Stimulated activated naive B cell treated with anti-CD40 and anti-IgM and Interleukin-4, amounts not matched to agents 10 μg/mL and 1 μg/mL and 100 μg/mL, for 72 hours (primary cell): ENCODE data around the gene APPBP2.
"Not testable (repeated sequence)": the region's sequence is repeated elsewhere in the genome, so short reads cannot be mapped to it uniquely, and the experiment has no call there.

Source experiments
- ATAC-seq, 2 donors: fragments of 150-1000 bp; cut with Tn5 transposase; replicated peaks; 2 replicates each; pipeline ENCODE4 v1.10.0; 2021; ENCODE audit warnings: moderate library complexity in 1 of 2
- DNase-seq: peaks from one replicate; pipeline ENCODE4 v3.0.0; 2021
- H3K27ac Mint-ChIP-seq: one replicate; pipeline ENCODE4 v1.8.0; 2022; ENCODE audit warnings: mild to moderate bottlenecking, mixed read lengths
- H3K27me3 Mint-ChIP-seq, 2 donors: one replicate each; pipeline ENCODE4 v1.8.0; 2022; ENCODE audit warnings: mixed read lengths in 2 of 2
- H3K36me3 Mint-ChIP-seq, 2 donors: one replicate each; pipeline ENCODE4 v1.8.0; 2022; ENCODE audit warnings: mixed read lengths in 2 of 2, mild to moderate bottlenecking in 1 of 2
- H3K4me1 Mint-ChIP-seq, 2 donors: one replicate each; pipeline ENCODE4 v1.8.0; 2022; ENCODE audit warnings: mixed read lengths in 2 of 2, mild to moderate bottlenecking in 1 of 2
- H3K4me3 Mint-ChIP-seq, 2 donors: one replicate each; pipeline ENCODE4 v1.8.0; 2022; ENCODE audit warnings: mild to moderate bottlenecking in 2 of 2, mixed read lengths in 2 of 2, moderate library complexity in 1 of 2
- H3K9me3 Mint-ChIP-seq, 2 donors: one replicate each; pipeline ENCODE4 v1.8.0; 2022; ENCODE audit warnings: mixed read lengths in 2 of 2, mild to moderate bottlenecking in 1 of 2

Gene APPBP2

GRCh38 chr17:60426596-60426995 is 99.4 kb downstream of the APPBP2 start:
- ATAC-seq, result no peak
- H3K9me3 Mint-ChIP-seq, result no peaks in the 10 kb centered on the region
- no peak overlapping the region for H3K27ac Mint-ChIP-seq
- DNase-seq, result no peak
- H3K4me1 Mint-ChIP-seq, result peaks cover 12 to 22% of the 10 kb centered on the region in 2 donors
- H3K4me3 Mint-ChIP-seq, result no peak overlapping the region
- H3K27me3 Mint-ChIP-seq, result peaks cover 0 to 8% of the 10 kb centered on the region in 2 donors
- no peaks in the 10 kb centered on the region for H3K36me3 Mint-ChIP-seq

GRCh38 chr17:60425626-60426025 is 100.4 kb downstream of the APPBP2 start:
- Mint-ChIP-seq H3K27ac (no peak overlapping the region), H3K36me3 (no peaks in the 10 kb centered on the region), H3K4me1 (peaks cover 18 to 30% of the 10 kb centered on the region in 2 donors), H3K4me3 (no peak overlapping the region), H3K9me3 (no peaks in the 10 kb centered on the region), H3K27me3 (no peaks in the 10 kb centered on the region)
- no peak for ATAC-seq
- DNase-seq, result no peak

GRCh38 chr17:60423865-60424264 is 102.2 kb downstream of the APPBP2 start:
- Mint-ChIP-seq H3K27ac (no peak overlapping the region), H3K9me3 (peaks cover 0 to 2% of the 10 kb centered on the region in 2 donors), H3K4me1 (peaks cover 18 to 30% of the 10 kb centered on the region in 2 donors), H3K4me3 (no peak overlapping the region), H3K27me3 (no peaks in the 10 kb centered on the region), H3K36me3 (no peaks in the 10 kb centered on the region)
- no peak for ATAC-seq
- no peak for DNase-seq

- no peak for DNase-seq
- no peak for ATAC-seq
- Mint-ChIP-seq H3K27ac (peak within 1 kb of the TSS; percentile 96), H3K4me3 (peak within 1 kb of the TSS; percentile 88 to 94), H3K27me3 (no peaks in the 10 kb centered on the region), H3K36me3 (no peaks in the 10 kb centered on the region), H3K4me1 (peaks cover 18 to 30% of the 10 kb centered on the region in 2 donors), H3K9me3 (peaks cover 0 to 2% of the 10 kb centered on the region in 2 donors)
These were observed 103.8 kb downstream of the APPBP2 start, which contains the start of gene CHCT1 for GRCh38 chr17:60422162-60422665. TSS of gene CHCT1 (plus strand) at chr17:60422489. CDS start at chr17:60422593, 104 bp downstream.

- peak; percentile 70 for DNase-seq
- peak overlapping the region; percentile 88 to 94 for H3K4me3 Mint-ChIP-seq
- H3K9me3 Mint-ChIP-seq, result peaks cover 0 to 2% of the 10 kb centered on the region in 2 donors
- no peaks in the 10 kb centered on the region for H3K36me3 Mint-ChIP-seq
- H3K4me1 Mint-ChIP-seq, result peaks cover 18 to 29% of the 10 kb centered on the region in 2 donors
- H3K27ac Mint-ChIP-seq, result peak overlapping the region; percentile 96
- ATAC-seq, result peak; percentile 96 to 97
- no peaks in the 10 kb centered on the region for H3K27me3 Mint-ChIP-seq
These were observed 104.5 kb downstream of the APPBP2 start for GRCh38 chr17:60421273-60422161.

GRCh38 chr17:60419875-60420274 is 106.2 kb downstream of the APPBP2 start:
- not testable (repeated sequence) for ATAC-seq, H3K4me3 Mint-ChIP-seq, H3K9me3 Mint-ChIP-seq, DNase-seq, H3K27me3 Mint-ChIP-seq, H3K27ac Mint-ChIP-seq, H3K36me3 Mint-ChIP-seq
- H3K4me1 Mint-ChIP-seq, result peaks cover 13 to 21% of the 10 kb centered on the region in 2 donors

GRCh38 chr17:60419003-60419402 is 107.0 kb downstream of the APPBP2 start:
- H3K4me1 Mint-ChIP-seq, result peaks cover 13 to 21% of the 10 kb centered on the region in 2 donors
- not testable (repeated sequence) for H3K9me3 Mint-ChIP-seq, DNase-seq, H3K36me3 Mint-ChIP-seq, H3K4me3 Mint-ChIP-seq, ATAC-seq, H3K27me3 Mint-ChIP-seq
- peak overlapping the region; percentile 60 for H3K27ac Mint-ChIP-seq

- no peaks in the 10 kb centered on the region for H3K36me3 Mint-ChIP-seq
- DNase-seq (no peak), ATAC-seq (no peak)
- H3K4me1 Mint-ChIP-seq, result peaks cover 6 to 7% of the 10 kb centered on the region in 2 donors
- H3K27me3 Mint-ChIP-seq, result no peaks in the 10 kb centered on the region
- H3K4me3 Mint-ChIP-seq, result no peak overlapping the region
- H3K27ac Mint-ChIP-seq, result no peak overlapping the region
- peaks cover 0 to 2% of the 10 kb centered on the region in 2 donors for H3K9me3 Mint-ChIP-seq
These were observed 109.6 kb downstream of the APPBP2 start for GRCh38 chr17:60416368-60416925.

GRCh38 chr17:60415146-60415545 is 110.9 kb downstream of the APPBP2 start:
- DNase-seq (no peak), ATAC-seq (no peak)
- Mint-ChIP-seq H3K9me3 (peaks cover 0 to 2% of the 10 kb centered on the region in 2 donors), H3K36me3 (no peaks in the 10 kb centered on the region), H3K27me3 (no peaks in the 10 kb centered on the region), H3K27ac (no peak overlapping the region), H3K4me3 (no peak overlapping the region), H3K4me1 (no peaks in the 10 kb centered on the region)

- no peaks in the 10 kb centered on the region for H3K27me3 Mint-ChIP-seq
- ATAC-seq (no peak), DNase-seq (no peak)
- no peaks in the 10 kb centered on the region for H3K4me1 Mint-ChIP-seq
- no peak overlapping the region for H3K27ac Mint-ChIP-seq
- no peak overlapping the region for H3K4me3 Mint-ChIP-seq
- no peaks in the 10 kb centered on the region for H3K9me3 Mint-ChIP-seq
- H3K36me3 Mint-ChIP-seq, result no peaks in the 10 kb centered on the region
These were observed 113.3 kb downstream of the APPBP2 start for GRCh38 chr17:60412701-60413100.

- no peak overlapping the region for H3K27ac Mint-ChIP-seq
These were observed 116.0 kb downstream of the APPBP2 start for GRCh38 chr17:60410001-60410400.

GRCh38 chr17:60406887-60407286 is 119.2 kb downstream of the APPBP2 start:
- peaks cover 4 to 7% of the 10 kb centered on the region in 2 donors for H3K4me1 Mint-ChIP-seq
- no peaks in the 10 kb centered on the region for H3K36me3 Mint-ChIP-seq
- no peak for ATAC-seq
- H3K4me3 Mint-ChIP-seq, result no peak overlapping the region
- DNase-seq, result no peak
- no peaks in the 10 kb centered on the region for H3K27me3 Mint-ChIP-seq
- peak overlapping the region; percentile 67 for H3K27ac Mint-ChIP-seq
- no peaks in the 10 kb centered on the region for H3K9me3 Mint-ChIP-seq

More at GRCh38 chr17:60410001-60410400, 116.0 kb downstream of the APPBP2 start:
- Mint-ChIP-seq H3K4me3 (no peak overlapping the region), H3K4me1 (no peaks in the 10 kb centered on the region), H3K36me3 (no peaks in the 10 kb centered on the region), H3K27me3 (no peaks in the 10 kb centered on the region), H3K9me3 (no peaks in the 10 kb centered on the region)
- DNase-seq, result no peak
- no peak for ATAC-seq

GRCh38 chr17:60403962-60404361 is 122.1 kb downstream of the APPBP2 start:
- ATAC-seq, result no peak
- H3K9me3 Mint-ChIP-seq, result no peaks in the 10 kb centered on the region
- no peaks in the 10 kb centered on the region for H3K36me3 Mint-ChIP-seq
- no peaks in the 10 kb centered on the region for H3K27me3 Mint-ChIP-seq
- peaks cover 15 to 32% of the 10 kb centered on the region in 2 donors for H3K4me1 Mint-ChIP-seq
- H3K4me3 Mint-ChIP-seq, result no peak overlapping the region
- H3K27ac Mint-ChIP-seq, result no peak overlapping the region
- no peak for DNase-seq

GRCh38 chr17:60403523-60403810 is 122.6 kb downstream of the APPBP2 start:
- no peak for DNase-seq
- no peaks in the 10 kb centered on the region for H3K27me3 Mint-ChIP-seq
- no peaks in the 10 kb centered on the region for H3K9me3 Mint-ChIP-seq
- no peaks in the 10 kb centered on the region for H3K36me3 Mint-ChIP-seq
- peaks cover 15 to 37% of the 10 kb centered on the region in 2 donors for H3K4me1 Mint-ChIP-seq
- ATAC-seq, result no peak
- H3K27ac Mint-ChIP-seq, result no peak overlapping the region
- H3K4me3 Mint-ChIP-seq, result no peak overlapping the region

- Mint-ChIP-seq H3K4me3 (no peak overlapping the region), H3K36me3 (no peaks in the 10 kb centered on the region), H3K9me3 (no peaks in the 10 kb centered on the region), H3K4me1 (peaks cover 17 to 52% of the 10 kb centered on the region in 2 donors), H3K27me3 (no peaks in the 10 kb centered on the region), H3K27ac (no peak overlapping the region)
- DNase-seq, result no peak
- ATAC-seq, result no peak
These were observed 124.2 kb downstream of the APPBP2 start for GRCh38 chr17:60401819-60402218.
